ENCODE measurements around the gene COL12A1.

Gene COL12A1

GRCh38 chr6:75107913-75108312 lies 97.9 kb downstream of the COL12A1 start:
- TF ChIP-seq CTCF (IDR thresholded peaks at IDR 0.05; ENCODE audit: control extremely low read depth, extremely low read depth, low read depth, missing control alignments): no peak
- ChIA-PET CTCF (no interaction called here), POLR2A (no interaction called here)
- no peak for DNase-seq (ENCODE audit: extremely low spot score)

- POLR2A ChIA-PET: no interaction called here
- TF ChIP-seq CTCF (IDR thresholded peaks at IDR 0.05; ENCODE audit: control extremely low read depth, extremely low read depth, low read depth, missing control alignments): no peak
- DNase-seq (ENCODE audit: extremely low spot score): no peak
- CTCF ChIA-PET: interaction anchor here (0.9 kb wide), 1 partner anchor 14 kb away, joined by 3 read pairs; no protein-coding TSS in a partner anchor
Measured at GRCh38 chr6:75106426-75106825, 99.4 kb downstream of the COL12A1 start.

GRCh38 chr6:75103431-75103830 lies 102.4 kb downstream of the COL12A1 start:
- ChIA-PET CTCF (no interaction called here), POLR2A (no interaction called here)
- no peak for TF ChIP-seq CTCF (IDR thresholded peaks at IDR 0.05; ENCODE audit: control extremely low read depth, extremely low read depth, low read depth, missing control alignments)
- DNase-seq (ENCODE audit: extremely low spot score): no peak

GRCh38 chr6:75102301-75102700 lies 103.6 kb downstream of the COL12A1 start:
- no peak for DNase-seq (ENCODE audit: extremely low spot score)
- POLR2A ChIA-PET: no interaction called here
- CTCF ChIA-PET: no interaction called here
- TF ChIP-seq CTCF (IDR thresholded peaks at IDR 0.05; ENCODE audit: control extremely low read depth, extremely low read depth, low read depth, missing control alignments): no peak

GRCh38 chr6:75101896-75102295 lies 104.0 kb downstream of the COL12A1 start:
- CTCF ChIA-PET: no interaction called here
- POLR2A ChIA-PET: no interaction called here
- no peak for TF ChIP-seq CTCF (IDR thresholded peaks at IDR 0.05; ENCODE audit: control extremely low read depth, extremely low read depth, low read depth, missing control alignments)
- DNase-seq (ENCODE audit: extremely low spot score): no peak

- no peak for DNase-seq (ENCODE audit: extremely low spot score)
- POLR2A ChIA-PET: no interaction called here
- CTCF ChIA-PET: no interaction called here
- no peak for TF ChIP-seq CTCF (IDR thresholded peaks at IDR 0.05; ENCODE audit: control extremely low read depth, extremely low read depth, low read depth, missing control alignments)
Measured at GRCh38 chr6:75098709-75099108, 107.1 kb downstream of the COL12A1 start.

GRCh38 chr6:75096966-75097365 lies 108.9 kb downstream of the COL12A1 start:
- ChIA-PET CTCF (no interaction called here), POLR2A (no interaction called here)
- no peak for TF ChIP-seq CTCF (IDR thresholded peaks at IDR 0.05; ENCODE audit: control extremely low read depth, extremely low read depth, low read depth, missing control alignments)
- no peak for DNase-seq (ENCODE audit: extremely low spot score)
